PC-3 (cell line): ENCODE data around the gene RTL10. TPM values are rescaled to one million over a fixed set of nuclear protein-coding genes. Genes with fewer than 3 reads are reported as not detected.

ENCODE experiments used
- ATAC-seq: fragments of 200-7000 bp; cut with Tn5 transposase; 2 replicates; pipeline ENCODE4 v1.9.1; 2020; ENCODE audit warnings: mild to moderate bottlenecking, moderate library complexity
- BruUV-seq: library from RNA; stranded (reverse); fragments of 400-500 nt; replicated peaks from 2 replicates; lab custom pipeline; 2021; lab: Mats Ljungman, UMichigan
- CTCF ChIA-PET: fragments of 300-600 bp; sonication (Branson Sonifier 250); formaldehyde crosslinking; loops from one replicate; lab custom pipeline; 2022; ENCODE audit warnings: antibody characterized with exemption; lab: Charles Lee
- POLR2A ChIA-PET: fragments of 300-600 bp; sonication (Branson Sonifier 250); formaldehyde crosslinking; loops from one replicate; lab custom pipeline; 2022; ENCODE audit warnings: antibody characterized with exemption; ENCODE audit not compliant: unreplicated experiment; lab: Charles Lee
- DNase-seq: peaks from one replicate; pipeline ENCODE4 v3.0.0-alpha.2; 2015
- H2AFZ ChIP-seq: fragments of 300-600 bp; sonication (generic); 2 replicates; pipeline ENCODE4 v1.6.0; 2016; ENCODE audit warnings: antibody characterized with exemption, low read length
- H3F3A ChIP-seq: fragments of 300-600 bp; sonication (generic); one replicate; pipeline ENCODE4 v1.6.0; 2017; ENCODE audit warnings: antibody characterized with exemption, low read length, control low read depth, mild to moderate bottlenecking; ENCODE audit not compliant: unreplicated experiment
- H3K27ac ChIP-seq: fragments of 300-600 bp; sonication (generic); 2 replicates; pipeline ENCODE4 v1.5.1; 2016; ENCODE audit warnings: mild to moderate bottlenecking, low read length
- H3K27me3 ChIP-seq: fragments of 300-600 bp; sonication (generic); 2 replicates; pipeline ENCODE4 v1.6.1; 2016; ENCODE audit warnings: low read length, mixed read lengths
- H3K36me3 ChIP-seq: fragments of 300-600 bp; sonication (generic); 2 replicates; pipeline ENCODE4 v1.6.1; 2016; ENCODE audit warnings: low read depth, mixed run types, low read length, mixed read lengths
- H3K4me1 ChIP-seq: fragments of 300-600 bp; sonication (generic); 2 replicates; pipeline ENCODE4 v1.5.1; 2016; ENCODE audit warnings: low read length; ENCODE audit not compliant: insufficient read depth
- H3K4me2 ChIP-seq: fragments of 300-600 bp; sonication (generic); 2 replicates; pipeline ENCODE4 v1.6.0; 2016; ENCODE audit warnings: low read length
- H3K4me3 ChIP-seq: fragments of 300-600 bp; sonication (generic); 2 replicates; pipeline ENCODE4 v1.5.1; 2016; ENCODE audit warnings: mild to moderate bottlenecking, low read length, mixed read lengths
- H3K79me2 ChIP-seq: fragments of 300-600 bp; sonication (generic); 2 replicates; pipeline ENCODE4 v1.6.1; 2017; ENCODE audit warnings: low read length, mixed read lengths
- H3K9ac ChIP-seq: fragments of 300-600 bp; sonication (generic); 2 replicates; pipeline ENCODE4 v1.6.0; 2016; ENCODE audit warnings: mild to moderate bottlenecking, low read length
- H3K9me2 ChIP-seq: fragments of 300-600 bp; sonication (generic); replicated peaks from 2 replicates; pipeline ENCODE4 v1.6.1; 2016; ENCODE audit warnings: mixed run types, low read length, mixed read lengths
- H3K9me3 ChIP-seq: fragments of 300-600 bp; sonication (generic); 2 replicates; pipeline ENCODE4 v1.6.1; 2016; ENCODE audit warnings: low read length, mixed read lengths
- H4K20me1 ChIP-seq: fragments of 300-600 bp; sonication (generic); 2 replicates; pipeline ENCODE4 v1.6.1; 2016; ENCODE audit warnings: low read length, mixed read lengths
- EZH2 ChIP-seq: fragments of 300-600 bp; sonication (generic); IDR thresholded peaks from one replicate; pipeline ENCODE4 v1.6.1; 2017; ENCODE audit warnings: antibody characterized with exemption, mild to moderate bottlenecking, low read length; ENCODE audit not compliant: unreplicated experiment
- EZH2phosphoT487 ChIP-seq: fragments of 300-600 bp; sonication (generic); IDR thresholded peaks from 2 replicates; pipeline ENCODE4 v1.6.1; 2018; ENCODE audit warnings: mild to moderate bottlenecking, antibody characterized with exemption, low read length, borderline replicate concordance
- intact Hi-C: fragments of 100-400 bp; cut with micrococcal nuclease; formaldehyde crosslinking; loops from 2 replicates; pipeline ENCODE4 v1.9.0; 2023
- total RNA-seq: library from RNA; depleted of rRNA; stranded (reverse); fragments of >200 nt; gene quantifications from 2 replicates; pipeline ENCODE4 v1.2.3, GENCODE V29; 2014
- TF ChIP-seq, protein P1 (sequence below): fragments of 300-600 bp; sonication (generic); conservative IDR thresholded peaks from 2 replicates; pipeline ENCODE4 v1.5.1; 2017; ENCODE audit warnings: antibody characterized with exemption, low read depth, mild to moderate bottlenecking, low read length

RTL10 gene
- total RNA-seq, 1 experiment from 2014 or later: 7.8 TPM

DNA sequence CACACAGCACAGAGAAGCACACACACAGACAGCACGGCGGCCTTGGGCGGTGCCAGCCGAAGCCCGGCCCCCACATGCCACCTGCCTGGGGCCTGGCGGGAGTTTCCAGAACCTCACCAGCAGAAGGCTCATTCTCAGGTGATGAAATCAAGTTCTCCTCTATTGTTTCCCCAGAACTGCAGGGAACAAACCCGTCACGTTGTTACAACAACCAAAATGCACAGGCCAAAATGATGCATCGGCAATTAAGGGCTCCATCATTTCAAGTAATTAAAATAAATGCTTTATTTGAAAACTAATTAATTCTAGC, 30.8 kb downstream of the RTL10 start:
- Histone ChIP-seq H3F3A (no peaks in the 10 kb centered on the region), H3K9me3 (no peaks in the 10 kb centered on the region), H3K4me3 (no peak overlapping the region), H3K79me2 (no peaks in the 10 kb centered on the region), H4K20me1 (no peaks in the 10 kb centered on the region), H2AFZ (no peak overlapping the region), H3K27ac (no peak overlapping the region), H3K9me2 (no peaks in the 10 kb centered on the region), H3K27me3 (no peaks in the 10 kb centered on the region), H3K9ac (no peak overlapping the region), H3K4me1 (no peaks in the 10 kb centered on the region), H3K36me3 (no peaks in the 10 kb centered on the region), H3K4me2 (no peak overlapping the region)
- intact Hi-C loops: no loop called here
- ChIA-PET CTCF (no interaction called here), POLR2A (no interaction called here)
- no peak for TF ChIP-seq EZH2phosphoT487
- TF ChIP-seq, protein P1, sequence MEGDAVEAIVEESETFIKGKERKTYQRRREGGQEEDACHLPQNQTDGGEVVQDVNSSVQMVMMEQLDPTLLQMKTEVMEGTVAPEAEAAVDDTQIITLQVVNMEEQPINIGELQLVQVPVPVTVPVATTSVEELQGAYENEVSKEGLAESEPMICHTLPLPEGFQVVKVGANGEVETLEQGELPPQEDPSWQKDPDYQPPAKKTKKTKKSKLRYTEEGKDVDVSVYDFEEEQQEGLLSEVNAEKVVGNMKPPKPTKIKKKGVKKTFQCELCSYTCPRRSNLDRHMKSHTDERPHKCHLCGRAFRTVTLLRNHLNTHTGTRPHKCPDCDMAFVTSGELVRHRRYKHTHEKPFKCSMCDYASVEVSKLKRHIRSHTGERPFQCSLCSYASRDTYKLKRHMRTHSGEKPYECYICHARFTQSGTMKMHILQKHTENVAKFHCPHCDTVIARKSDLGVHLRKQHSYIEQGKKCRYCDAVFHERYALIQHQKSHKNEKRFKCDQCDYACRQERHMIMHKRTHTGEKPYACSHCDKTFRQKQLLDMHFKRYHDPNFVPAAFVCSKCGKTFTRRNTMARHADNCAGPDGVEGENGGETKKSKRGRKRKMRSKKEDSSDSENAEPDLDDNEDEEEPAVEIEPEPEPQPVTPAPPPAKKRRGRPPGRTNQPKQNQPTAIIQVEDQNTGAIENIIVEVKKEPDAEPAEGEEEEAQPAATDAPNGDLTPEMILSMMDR: no peak
- no peak for TF ChIP-seq EZH2
- no TSS peak for BruUV-seq
- ATAC-seq (no peak), DNase-seq (no peak)

DNA sequence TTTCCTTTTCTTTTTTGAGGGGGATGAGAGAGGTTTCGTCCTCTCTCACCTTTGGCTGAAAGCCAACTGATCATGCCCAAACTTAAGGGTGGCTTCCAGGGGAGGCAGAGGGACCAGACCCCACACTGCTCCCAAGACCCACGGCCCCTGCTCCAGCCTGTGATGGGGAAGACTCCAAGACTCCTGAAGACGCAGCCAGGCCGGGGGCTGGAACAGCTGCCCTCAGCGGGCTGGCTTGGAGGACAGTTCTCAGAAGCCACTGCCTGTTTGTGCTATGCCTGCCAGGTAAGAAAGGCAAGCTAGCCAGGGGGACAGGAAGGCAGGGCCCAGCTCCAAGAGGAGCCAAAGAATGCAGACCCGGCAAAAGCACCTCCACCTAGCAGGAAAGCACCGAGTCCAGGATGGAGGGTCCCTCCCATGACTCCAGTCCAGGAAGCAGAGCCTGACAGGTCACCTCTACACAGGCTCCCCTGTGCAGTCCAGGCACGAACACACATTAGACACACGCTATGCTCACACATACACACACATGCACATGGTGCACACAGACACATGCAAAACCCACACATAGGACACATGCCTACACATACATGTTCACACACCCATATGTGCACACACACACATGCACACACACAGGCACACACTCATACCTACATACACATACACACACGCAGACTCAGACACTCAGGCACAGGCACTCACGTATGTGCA, 31.3 kb downstream of the RTL10 start:
- no peak overlapping the region for H3K9ac ChIP-seq

More for the DNA sequence above, 31.3 kb downstream of the RTL10 start:
- TF ChIP-seq EZH2 (no peak), EZH2phosphoT487 (no peak)
- TF ChIP-seq, protein P1: no peak
- ChIA-PET POLR2A (no interaction called here), CTCF (no interaction called here)
- no peak for DNase-seq
- H3K9me2 ChIP-seq: no peaks in the 10 kb centered on the region
- no peaks in the 10 kb centered on the region for H3K79me2 ChIP-seq
- H3K9me3 ChIP-seq: no peaks in the 10 kb centered on the region
- no peak overlapping the region for H2AFZ ChIP-seq
- H3K27ac ChIP-seq: no peak overlapping the region
- H4K20me1 ChIP-seq: no peaks in the 10 kb centered on the region
- H3F3A ChIP-seq: no peaks in the 10 kb centered on the region
- no TSS peak for BruUV-seq
- ATAC-seq: no peak
- intact Hi-C loops: no loop called here
- no peaks in the 10 kb centered on the region for H3K4me1 ChIP-seq
- no peaks in the 10 kb centered on the region for H3K36me3 ChIP-seq
- no peak overlapping the region for H3K4me2 ChIP-seq
- H3K4me3 ChIP-seq: no peak overlapping the region
- H3K27me3 ChIP-seq: no peaks in the 10 kb centered on the region
